OCI-LY3 (cell line): ENCODE data around the gene MTMR3.

Experiments
- H2AFZ ChIP-seq: fragments of 200-600, 300-600 bp; shearing (Covaris generic); 2 replicates; pipeline ENCODE4 v1.6.0; 2014; ENCODE audit warnings: antibody characterized with exemption, low read depth, low read length
- H3K27ac ChIP-seq: fragments of 200-600, 300-600 bp; sonication (generic); 2 replicates; pipeline ENCODE4 v1.5.1; 2014; ENCODE audit warnings: mild to moderate bottlenecking, low read length, moderate library complexity, mixed read lengths
- H3K27me3 ChIP-seq: fragments of 200-600, 300-600 bp; sonication (generic); 2 replicates; pipeline ENCODE4 v1.6.1; 2014; ENCODE audit warnings: low read depth, low read length, mixed read lengths
- H3K36me3 ChIP-seq: fragments of 200-600, 300-600 bp; sonication (generic); replicated peaks from 2 replicates; pipeline ENCODE3; 2014; ENCODE audit warnings: low read depth, low read length, mixed read lengths
- H3K4me1 ChIP-seq: fragments of 300-600, 200-600 bp; sonication (generic); 2 replicates; pipeline ENCODE4 v1.6.1; 2014; ENCODE audit warnings: low read length, mixed read lengths
- H3K4me2 ChIP-seq: fragments of 200-600, 300-600 bp; sonication (generic); 2 replicates; pipeline ENCODE4 v1.6.1; 2014; ENCODE audit warnings: low read length, mixed read lengths
- H3K4me3 ChIP-seq: fragments of 300-600, 200-600 bp; sonication (generic); 2 replicates; pipeline ENCODE4 v1.5.1; 2014; ENCODE audit warnings: antibody characterized with exemption, mild to moderate bottlenecking, low read length, moderate library complexity
- H3K79me2 ChIP-seq: fragments of 300-600, 200-600 bp; shearing (Covaris generic); 2 replicates; pipeline ENCODE4 v1.6.1; 2014; ENCODE audit warnings: mild to moderate bottlenecking, low read length, mixed read lengths
- H3K9ac ChIP-seq: fragments of 300-600, 200-600 bp; shearing (Covaris generic); 2 replicates; pipeline ENCODE4 v1.6.0; 2014; ENCODE audit warnings: mild to moderate bottlenecking, low read length, moderate library complexity
- H3K9me3 ChIP-seq: fragments of 200-600, 300-600 bp; shearing (Covaris generic); 2 replicates; pipeline ENCODE4 v1.6.1; 2014; ENCODE audit warnings: low read length, mixed read lengths; ENCODE audit not compliant: insufficient read depth
- H4K20me1 ChIP-seq: fragments of 200-600, 300-600 bp; sonication (generic); 2 replicates; pipeline ENCODE4 v1.6.1; 2016; ENCODE audit warnings: low read length, mixed read lengths; ENCODE audit not compliant: insufficient read depth
- CTCF ChIP-seq: fragments of 200-600, 300-600 bp; sonication (generic); IDR thresholded peaks from 2 replicates; pipeline ENCODE4 v1.5.1; 2014; ENCODE audit warnings: antibody characterized with exemption, low read length, low read depth
- EZH2phosphoT487 ChIP-seq: fragments of 200-600 bp; shearing (Covaris generic); IDR thresholded peaks from 2 replicates; pipeline ENCODE4 v1.6.1; 2018; ENCODE audit warnings: antibody characterized with exemption, mixed run types, low read depth

Gene MTMR3

GRCh38 chr22:29904020-29904419, 21.0 kb downstream of the MTMR3 start:
- Histone ChIP-seq H3K79me2 (peaks cover 3% of the 10 kb centered on the region; the same call in 1 of the 2 replicates), H3K27ac (no peak overlapping the region), H3K27me3 (no peaks in the 10 kb centered on the region), H4K20me1 (peaks cover 34% of the 10 kb centered on the region), H3K4me1 (no peaks in the 10 kb centered on the region), H3K9me3 (no peaks in the 10 kb centered on the region), H3K4me2 (no peak overlapping the region), H3K4me3 (no peak overlapping the region), H2AFZ (no peak overlapping the region), H3K9ac (no peak overlapping the region), H3K36me3 (no peaks in the 10 kb centered on the region)
- TF ChIP-seq EZH2phosphoT487 (no peak), CTCF (no peak)

GRCh38 chr22:29907753-29908515, 25.0 kb downstream of the MTMR3 start:
- no peaks in the 10 kb centered on the region for H3K27me3 ChIP-seq
- H3K79me2 ChIP-seq, result no peaks in the 10 kb centered on the region; the same call in 1 of the 2 replicates
- no peaks in the 10 kb centered on the region for H3K9me3 ChIP-seq
- H3K4me3 ChIP-seq, result no peak overlapping the region
- H3K4me1 ChIP-seq, result no peaks in the 10 kb centered on the region
- TF ChIP-seq EZH2phosphoT487 (no peak), CTCF (no peak)
- H3K27ac ChIP-seq, result no peak overlapping the region
- H4K20me1 ChIP-seq, result peaks cover 38% of the 10 kb centered on the region
- no peak overlapping the region for H3K9ac ChIP-seq
- H3K36me3 ChIP-seq, result no peaks in the 10 kb centered on the region
- no peak overlapping the region for H3K4me2 ChIP-seq
- no peak overlapping the region for H2AFZ ChIP-seq

- Histone ChIP-seq H3K79me2 (peaks cover 10% of the 10 kb centered on the region; the same call in 1 of the 2 replicates), H3K9ac (no peak overlapping the region), H3K27ac (no peak overlapping the region), H3K4me2 (no peak overlapping the region), H3K4me1 (peaks cover 6% of the 10 kb centered on the region; the same call in 1 of the 2 replicates), H3K9me3 (no peaks in the 10 kb centered on the region), H3K27me3 (no peaks in the 10 kb centered on the region), H2AFZ (no peak overlapping the region), H4K20me1 (peaks cover 28% of the 10 kb centered on the region), H3K4me3 (no peak overlapping the region), H3K36me3 (no peaks in the 10 kb centered on the region)
- TF ChIP-seq CTCF, result no peak
- TF ChIP-seq EZH2phosphoT487, result no peak
Measured at GRCh38 chr22:29912141-29912540, 29.2 kb downstream of the MTMR3 start.

GRCh38 chr22:29912605-29913398, 29.8 kb downstream of the MTMR3 start:
- TF ChIP-seq CTCF, result no peak
- TF ChIP-seq EZH2phosphoT487, result no peak

More at GRCh38 chr22:29912605-29913398, 29.8 kb downstream of the MTMR3 start:
- Histone ChIP-seq H3K36me3 (no peaks in the 10 kb centered on the region), H3K4me2 (no peak overlapping the region), H3K27ac (no peak overlapping the region), H3K4me1 (peaks cover 6% of the 10 kb centered on the region; the same call in 1 of the 2 replicates), H3K79me2 (peaks cover 10% of the 10 kb centered on the region; the same call in 1 of the 2 replicates), H4K20me1 (peaks cover 29% of the 10 kb centered on the region), H3K27me3 (no peaks in the 10 kb centered on the region), H3K9ac (no peak overlapping the region), H3K4me3 (no peak overlapping the region), H3K9me3 (no peaks in the 10 kb centered on the region), H2AFZ (no peak overlapping the region)
